NCI-H1417 treated with DMSO at 0.1 percent for 48 hours (cell line): Measurements from ENCODE around the gene CNN3.

Experiments used
- DNase-seq: peaks from one replicate; lab custom pipeline; 2025; lab: John Stamatoyannopoulos, UW

CNN3 gene

DNA sequence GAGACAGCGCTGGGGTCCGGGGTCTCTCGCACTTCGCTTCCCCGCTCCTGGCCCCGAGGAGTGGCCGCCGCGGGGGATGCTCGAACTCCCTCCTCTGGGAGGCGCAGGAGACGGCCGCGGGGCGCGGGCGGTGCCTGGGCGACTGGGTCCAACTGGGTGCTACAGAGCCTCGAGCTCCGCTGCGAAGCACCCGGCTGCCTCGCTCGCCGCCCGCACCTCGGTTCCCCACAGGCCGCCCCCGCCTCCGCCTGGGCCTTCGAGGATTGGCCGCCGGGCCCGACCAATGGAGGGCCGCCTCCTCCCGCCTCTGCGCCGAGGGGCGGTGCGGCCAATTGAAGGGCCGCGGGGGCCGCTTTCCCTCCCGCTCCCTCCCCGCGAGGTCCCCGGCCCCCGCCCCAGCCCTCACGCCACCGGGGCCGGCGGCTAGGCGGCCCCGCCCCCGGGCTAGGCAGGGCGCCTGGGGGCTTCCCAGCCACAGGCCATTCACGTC is at the start of gene CNN3:
Gene CNN3, minus strand, starts transcription at position 196 of the 490 bp plus-strand sequence. CDS start 216 bp downstream, outside the sequence.
- DNase-seq = peak; percentile 48

DNA sequence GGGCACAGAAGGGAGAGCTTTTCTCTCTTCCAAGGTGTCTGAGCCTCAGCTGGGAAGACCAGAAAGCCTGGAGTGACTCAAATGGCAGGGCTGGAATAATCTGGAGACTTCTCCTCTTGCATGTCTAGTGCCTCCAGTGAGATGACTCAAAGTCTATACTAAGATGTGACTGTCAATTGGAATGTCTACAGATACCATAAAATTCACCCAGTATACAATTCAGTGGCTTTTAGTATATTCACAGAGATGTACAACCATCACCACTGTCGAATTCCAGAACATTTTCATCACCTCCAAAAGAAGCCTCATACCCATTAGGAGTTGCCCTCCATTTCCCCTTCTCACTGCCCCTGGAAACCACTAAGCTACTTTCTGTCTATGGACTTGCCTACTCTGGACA is 47.9 kb upstream of the CNN3 start:
- no peak for DNase-seq

- DNase-seq = no peak
Observed at GRCh38 chr1:94974241-94974640, 47.3 kb upstream of the CNN3 start.

DNA sequence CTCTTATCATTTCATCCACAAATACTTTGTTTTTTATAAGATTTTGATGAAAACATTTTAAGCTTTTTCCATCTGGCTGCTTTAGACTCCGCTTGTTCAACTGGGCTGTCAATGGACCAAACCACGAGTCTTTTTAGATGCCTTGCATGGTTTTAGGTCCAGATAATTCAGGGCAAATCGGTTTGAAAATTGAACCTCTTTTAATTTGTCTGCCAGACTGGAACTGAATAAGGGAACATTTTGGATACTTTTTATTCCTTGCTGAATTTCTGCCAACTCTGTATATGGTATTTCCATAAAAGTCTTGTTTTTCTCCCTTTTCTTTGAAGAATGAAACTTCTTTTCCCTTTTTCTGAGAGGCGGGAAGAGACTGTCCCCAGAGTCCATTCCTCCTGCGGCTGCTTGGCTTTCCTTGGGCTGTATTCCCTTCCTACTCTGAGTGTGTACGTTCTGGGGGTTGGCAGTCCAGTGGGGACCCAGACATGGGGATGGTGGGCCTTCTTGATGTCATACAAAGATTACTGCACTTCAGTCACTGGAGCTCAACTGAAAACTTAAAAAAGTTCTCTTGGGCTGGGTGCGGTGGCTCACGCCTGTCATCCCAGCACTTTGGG is 46.5 kb upstream of the CNN3 start:
- DNase-seq = no peak

DNA sequence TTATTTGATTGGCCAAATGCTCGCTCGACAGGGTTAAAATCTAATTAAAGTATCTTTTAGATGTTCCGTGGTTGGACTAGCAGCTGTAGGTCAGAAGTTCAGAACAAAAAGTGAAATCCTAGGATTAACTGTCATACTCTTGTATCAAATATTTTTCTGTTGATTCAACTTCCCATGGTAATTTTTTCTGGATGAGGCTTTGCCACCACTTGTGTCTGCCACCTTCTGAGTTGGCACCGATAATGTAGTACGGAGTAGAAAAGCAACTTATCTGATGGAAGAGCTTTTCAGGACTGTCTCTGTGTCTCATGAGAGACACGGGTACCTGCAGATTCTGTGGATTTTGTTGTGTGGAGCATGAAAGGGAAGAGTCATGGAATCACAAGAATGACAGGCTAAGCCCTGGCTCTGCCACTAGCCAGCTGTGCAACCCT is 44.6 kb upstream of the CNN3 start:
- no peak for DNase-seq

GRCh38 chr1:94970783-94971182 is 43.9 kb upstream of the CNN3 start:
- DNase-seq = no peak

DNA sequence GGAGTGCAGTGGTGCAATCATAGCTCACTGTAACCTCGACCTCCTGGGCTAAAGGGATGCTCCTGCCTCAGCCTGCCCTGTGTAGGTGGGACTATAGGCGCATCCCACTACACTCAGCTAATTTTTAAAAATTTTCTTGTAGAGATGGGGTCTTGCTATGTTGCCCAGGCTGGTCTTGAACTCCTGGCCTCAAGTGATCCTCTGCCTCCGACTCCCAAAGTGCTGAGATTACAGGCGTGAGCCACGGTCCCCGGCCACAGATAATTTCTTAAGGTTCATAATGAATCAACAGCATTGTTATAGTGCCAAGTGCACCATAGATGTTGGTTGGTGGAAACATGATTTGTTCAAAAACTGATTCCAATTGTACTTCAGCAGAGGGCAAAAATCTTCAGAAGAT is 42.2 kb upstream of the CNN3 start:
- no peak for DNase-seq

DNA sequence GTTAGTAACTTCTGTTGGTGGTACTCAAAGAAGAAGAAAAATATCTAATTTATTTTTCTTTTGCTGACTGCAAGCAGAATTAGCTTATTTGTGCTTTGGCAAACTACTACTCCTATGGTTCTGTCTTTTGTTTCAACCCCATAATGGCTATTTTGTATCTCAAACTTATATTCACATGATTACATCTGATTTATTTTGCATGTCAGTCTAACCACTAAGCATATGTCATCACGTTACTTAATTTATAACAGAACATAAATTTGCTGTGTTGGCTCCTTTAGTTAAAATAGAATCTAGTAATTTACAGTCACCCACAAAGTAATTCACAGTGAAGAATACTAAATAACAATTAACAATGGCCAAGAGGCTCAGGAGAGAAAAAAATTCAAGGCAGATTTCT is 39.1 kb upstream of the CNN3 start:
- DNase-seq = no peak

DNA sequence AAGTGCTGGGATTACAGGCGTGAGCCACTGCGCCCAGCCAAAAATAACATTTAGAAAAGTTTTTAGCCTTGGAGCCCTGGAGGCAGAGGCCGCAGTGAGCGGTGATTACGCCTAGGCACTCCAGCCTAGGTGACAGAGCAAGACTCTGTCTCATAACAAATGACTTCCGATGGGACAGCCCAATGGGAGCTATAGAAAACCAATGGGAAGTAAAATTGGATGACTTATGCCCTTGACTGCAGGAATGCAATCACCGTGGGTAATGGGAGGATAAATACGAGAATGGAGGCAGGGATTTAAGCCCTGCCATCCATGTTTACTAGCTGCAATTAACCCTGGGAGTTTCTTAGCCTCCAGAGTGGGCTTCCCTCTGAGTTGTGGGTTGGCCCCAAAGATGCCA is 37.0 kb upstream of the CNN3 start:
- no peak for DNase-seq

DNA sequence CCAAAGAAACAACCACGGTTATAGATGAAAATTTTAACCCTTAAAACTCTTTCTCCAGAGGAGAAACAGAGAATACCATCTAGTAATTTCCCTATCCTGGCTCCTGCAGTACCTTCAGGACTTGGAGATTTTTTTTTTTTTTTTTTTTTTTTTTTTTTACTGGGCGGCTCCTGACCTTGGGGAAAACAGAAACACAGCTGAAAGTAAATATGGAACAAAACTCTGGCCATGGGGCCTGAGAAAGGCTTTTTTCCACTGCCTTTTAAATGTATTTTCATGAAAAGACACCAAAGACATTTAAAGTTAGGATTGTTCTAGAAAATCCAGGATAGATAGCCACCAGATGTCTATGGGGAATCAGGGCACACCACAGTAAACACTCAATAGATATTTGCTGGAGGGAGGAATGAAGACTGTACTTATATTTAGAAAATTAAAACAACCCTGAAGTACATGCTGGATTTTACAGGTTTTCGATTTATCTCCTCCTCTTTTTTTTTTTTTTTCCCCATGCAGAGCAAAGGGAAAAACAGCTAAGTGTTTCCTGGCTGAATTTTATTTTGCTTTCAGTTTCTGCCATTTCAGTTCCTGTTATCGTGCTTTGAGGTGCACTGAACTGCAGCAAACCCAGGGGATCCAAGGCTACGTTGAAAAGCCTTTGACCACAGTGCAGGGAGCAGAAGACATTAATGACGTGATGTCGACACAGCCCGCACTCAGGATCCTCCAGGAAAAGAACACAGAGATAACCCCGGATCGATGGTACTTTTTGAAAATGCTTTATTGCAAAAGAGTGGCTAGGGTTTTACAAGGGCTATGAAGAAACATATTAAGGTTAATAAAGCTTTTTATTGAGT is 35.7 kb upstream of the CNN3 start:
- no peak for DNase-seq

GRCh38 chr1:94961988-94962387 is 35.1 kb upstream of the CNN3 start:
- no peak for DNase-seq

DNA sequence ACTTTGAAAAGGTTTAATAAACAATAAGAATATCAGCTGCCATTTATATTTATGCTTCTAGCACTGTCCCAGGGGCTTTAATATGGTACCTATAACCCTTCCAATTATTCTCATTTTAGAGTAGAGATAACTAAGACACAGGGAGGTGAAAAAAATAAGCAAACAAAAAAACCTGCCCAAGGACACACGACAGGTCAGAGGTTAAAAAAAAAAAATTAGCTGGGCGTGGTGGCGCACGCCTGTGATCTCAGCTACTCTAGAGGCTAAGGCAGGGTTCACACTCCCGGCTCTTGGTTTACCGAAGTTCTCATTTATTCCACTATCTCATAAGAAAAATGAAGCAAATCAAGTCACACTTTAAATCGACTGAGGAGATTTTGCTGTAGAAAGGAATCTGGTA is 34.7 kb upstream of the CNN3 start:
- DNase-seq = no peak

DNA sequence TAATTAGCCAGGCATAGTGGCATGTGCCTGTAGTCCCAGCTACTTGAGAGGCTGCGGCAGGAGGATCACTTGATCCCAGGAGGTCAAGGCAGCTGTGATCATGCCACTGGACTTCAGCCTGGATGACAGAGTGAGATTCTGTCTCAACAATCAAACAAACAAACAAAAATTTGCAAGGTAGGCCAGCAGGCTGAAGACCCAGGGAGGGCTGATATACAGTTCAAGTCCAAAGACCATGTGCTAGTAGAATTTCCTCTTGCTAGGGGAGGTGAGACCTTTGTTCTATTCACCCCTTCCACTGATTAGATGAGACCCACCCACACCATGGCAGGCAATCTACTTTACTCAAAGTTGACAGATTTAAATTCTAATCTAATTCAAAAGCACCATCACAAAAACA is 31.2 kb upstream of the CNN3 start:
- no peak for DNase-seq

DNA sequence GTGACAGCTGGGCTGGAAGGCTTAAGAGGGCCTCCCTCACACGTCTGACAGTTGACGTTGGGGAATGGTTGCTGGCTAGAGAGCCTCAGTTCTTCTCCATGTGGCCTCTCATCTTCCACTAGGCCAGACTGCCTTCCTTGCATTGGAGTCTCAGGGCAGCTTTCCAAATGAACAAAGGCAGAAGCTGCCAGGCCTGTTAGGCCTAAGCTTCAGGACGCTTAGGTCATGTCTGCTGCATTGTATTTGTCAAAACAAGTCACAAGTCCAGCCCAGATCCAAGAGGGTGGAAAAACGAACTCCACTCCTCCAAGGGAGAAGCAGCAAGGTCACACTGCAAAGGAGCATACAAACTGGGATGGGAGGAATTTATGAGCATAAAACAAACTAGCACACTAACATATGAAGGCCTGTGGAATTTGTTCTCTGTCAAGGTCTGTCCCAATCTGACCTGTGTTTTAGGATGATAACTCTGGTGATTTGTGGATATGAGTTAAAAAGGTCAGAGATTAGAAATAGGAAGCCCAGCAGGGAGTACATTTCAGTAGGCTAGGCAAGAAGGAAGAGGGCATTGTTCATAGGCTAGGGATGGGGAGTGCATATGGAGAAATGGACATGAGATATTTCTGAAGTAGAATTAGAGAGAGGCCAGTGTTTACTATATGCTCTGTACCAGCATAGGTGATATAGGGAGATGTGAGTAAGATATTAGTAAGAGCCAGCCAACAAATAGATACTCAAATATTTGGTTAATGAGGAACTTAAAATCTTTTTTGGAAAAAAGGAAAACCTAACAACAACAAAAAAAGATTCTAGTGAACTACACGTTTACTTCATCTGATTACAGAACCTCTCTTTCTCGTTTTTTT is 29.1 kb upstream of the CNN3 start:
- DNase-seq = no peak

DNA sequence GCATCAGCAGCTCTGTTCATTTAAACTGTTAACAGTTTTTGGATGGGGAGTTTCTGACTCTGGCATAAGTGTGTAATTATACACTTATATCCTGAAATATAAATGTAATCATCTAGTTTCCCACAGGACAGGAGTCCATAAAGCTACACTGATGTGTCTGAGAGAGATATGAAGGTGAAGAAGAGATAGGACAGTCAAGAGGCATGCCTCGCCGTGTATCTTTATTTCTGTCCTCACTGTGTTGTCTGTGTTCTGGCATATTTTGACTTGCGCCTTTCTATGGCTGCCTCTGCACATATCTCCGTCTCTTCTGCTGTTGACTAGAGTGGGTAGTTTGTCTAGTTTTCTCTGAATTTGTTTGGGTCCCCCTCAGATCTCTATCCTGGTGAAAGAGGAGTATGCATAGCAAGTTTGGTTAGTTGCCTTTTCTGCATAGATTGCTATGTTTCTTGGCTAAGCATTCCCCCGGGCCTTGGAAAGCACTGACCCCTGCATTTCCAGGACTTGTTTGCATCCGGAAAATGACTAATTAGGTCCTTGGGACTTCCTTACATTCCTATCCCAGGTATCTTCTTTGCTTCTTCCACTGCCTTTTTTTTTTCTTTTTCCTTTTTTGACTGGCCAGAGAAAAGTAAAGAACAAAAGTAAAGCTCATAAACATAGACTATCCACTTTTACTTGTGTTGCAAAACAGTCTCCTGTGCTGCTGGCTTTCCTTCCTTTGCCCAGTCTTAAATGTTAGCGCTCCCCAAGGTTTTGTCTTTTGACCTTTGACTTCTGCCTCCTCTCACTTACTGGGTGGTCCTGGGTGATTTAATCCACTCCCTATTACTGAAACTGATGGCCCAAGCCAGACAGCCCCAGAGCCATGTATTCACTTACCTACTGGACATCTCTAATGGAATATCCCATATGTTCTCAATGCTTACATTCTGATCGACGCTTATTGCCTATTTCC is 27.6 kb upstream of the CNN3 start:
- DNase-seq = no peak

- no peak for DNase-seq
Observed at GRCh38 chr1:94953746-94954145, 26.8 kb upstream of the CNN3 start.

- DNase-seq = no peak
Observed at GRCh38 chr1:94953107-94953506, 26.2 kb upstream of the CNN3 start.

GRCh38 chr1:94952539-94952938 is 25.6 kb upstream of the CNN3 start:
- no peak for DNase-seq

GRCh38 chr1:94951509-94952208 is 24.7 kb upstream of the CNN3 start:
- DNase-seq = no peak

GRCh38 chr1:94951046-94951445 is 24.1 kb upstream of the CNN3 start:
- DNase-seq = no peak
